ENCODE results near the gene PLPPR2. TPM values are rescaled to one million over a fixed set of nuclear protein-coding genes. Genes with fewer than 3 reads are reported as not detected.
A peak's percentile ranks its signal among the peaks of the same experiment; 100 is the strongest.

PLPPR2 gene
- total RNA-seq, 1 donor, result 14.1 TPM

DNA sequence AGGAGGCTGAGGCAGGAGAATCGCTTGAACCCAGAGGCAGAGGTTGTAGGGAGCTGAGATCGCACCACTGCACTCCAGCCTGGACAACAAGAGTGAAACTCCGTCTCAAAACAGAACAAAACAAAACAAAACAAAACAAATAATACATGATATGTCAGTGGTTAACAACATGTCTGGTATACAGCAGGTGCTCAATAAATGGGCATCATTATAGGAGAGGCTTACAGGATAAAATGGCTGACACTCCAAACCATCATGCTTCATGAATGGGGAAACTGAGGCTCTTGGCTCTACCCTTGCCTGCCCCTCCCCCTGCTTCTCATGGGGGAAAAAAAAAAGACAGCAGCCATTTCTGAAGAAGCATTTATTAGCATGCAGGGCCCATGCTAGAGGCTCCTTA, 12.8 kb upstream of the PLPPR2 start:
- Histone ChIP-seq H3K79me2 (ENCODE audit: insufficient read depth, low read length) (no peaks in the 10 kb centered on the region), H3K4me3 (ENCODE audit: insufficient read depth, low read length) (no peak overlapping the region), H3K36me3 (ENCODE audit: insufficient read depth, low read length) (peaks cover 6% of the 10 kb centered on the region), H3K27me3 (ENCODE audit: insufficient read depth, low read length) (no peaks in the 10 kb centered on the region), H3K4me1 (ENCODE audit: insufficient read depth, low read length) (peaks cover 27% of the 10 kb centered on the region), H4K20me1 (ENCODE audit: insufficient read depth, low read length) (peaks cover 14% of the 10 kb centered on the region), H3K27ac (ENCODE audit: low read depth, low read length) (no peak overlapping the region), H3K4me2 (ENCODE audit: insufficient read depth, low read length) (no peak overlapping the region), H2AFZ (ENCODE audit: low read length) (no peak overlapping the region), H3K9me3 (ENCODE audit: low read depth, low read length) (no peaks in the 10 kb centered on the region)
- peak; percentile 4 for DNase-seq (ENCODE audit: insufficient read length, low spot score, missing footprints)
- TF ChIP-seq, protein P1, sequence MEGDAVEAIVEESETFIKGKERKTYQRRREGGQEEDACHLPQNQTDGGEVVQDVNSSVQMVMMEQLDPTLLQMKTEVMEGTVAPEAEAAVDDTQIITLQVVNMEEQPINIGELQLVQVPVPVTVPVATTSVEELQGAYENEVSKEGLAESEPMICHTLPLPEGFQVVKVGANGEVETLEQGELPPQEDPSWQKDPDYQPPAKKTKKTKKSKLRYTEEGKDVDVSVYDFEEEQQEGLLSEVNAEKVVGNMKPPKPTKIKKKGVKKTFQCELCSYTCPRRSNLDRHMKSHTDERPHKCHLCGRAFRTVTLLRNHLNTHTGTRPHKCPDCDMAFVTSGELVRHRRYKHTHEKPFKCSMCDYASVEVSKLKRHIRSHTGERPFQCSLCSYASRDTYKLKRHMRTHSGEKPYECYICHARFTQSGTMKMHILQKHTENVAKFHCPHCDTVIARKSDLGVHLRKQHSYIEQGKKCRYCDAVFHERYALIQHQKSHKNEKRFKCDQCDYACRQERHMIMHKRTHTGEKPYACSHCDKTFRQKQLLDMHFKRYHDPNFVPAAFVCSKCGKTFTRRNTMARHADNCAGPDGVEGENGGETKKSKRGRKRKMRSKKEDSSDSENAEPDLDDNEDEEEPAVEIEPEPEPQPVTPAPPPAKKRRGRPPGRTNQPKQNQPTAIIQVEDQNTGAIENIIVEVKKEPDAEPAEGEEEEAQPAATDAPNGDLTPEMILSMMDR (IDR thresholded peaks at IDR 0.05; ENCODE audit: extremely low read depth, low read depth, low read length), result no peak

DNA sequence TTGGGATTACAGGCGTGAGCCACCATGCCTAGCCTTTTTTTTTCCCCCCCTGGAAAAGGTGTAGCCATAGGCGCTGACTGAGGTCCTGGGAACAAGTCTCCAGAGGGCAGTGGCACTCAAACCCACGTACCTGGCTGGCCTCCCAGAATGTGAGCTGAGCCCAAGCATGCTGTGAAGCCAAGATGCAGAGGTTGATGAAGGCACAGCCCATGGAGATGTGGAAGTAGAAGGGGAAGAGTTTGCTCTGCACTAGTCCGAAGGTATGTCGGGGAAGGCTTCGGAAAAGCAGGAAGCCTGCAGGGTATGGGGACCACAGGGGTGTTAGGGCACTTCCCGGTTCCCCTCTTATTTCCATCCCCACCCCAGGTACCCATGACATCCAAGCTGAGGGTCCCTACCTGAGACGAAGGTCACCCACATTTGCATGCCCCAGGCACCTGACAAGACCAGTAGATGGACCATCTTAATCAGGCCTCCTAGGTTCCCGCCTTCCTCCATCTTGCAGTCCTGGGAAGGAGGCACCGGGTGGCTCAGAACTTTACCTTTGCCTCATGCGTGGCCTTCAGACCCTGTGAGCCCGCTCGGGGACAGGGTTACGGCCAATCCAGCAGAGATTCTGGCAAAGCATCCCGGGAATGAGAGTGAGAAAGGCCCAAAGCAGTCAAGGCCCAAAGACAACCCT, 10.0 kb upstream of the PLPPR2 start:
- Histone ChIP-seq H3K4me3 (ENCODE audit: insufficient read depth, low read length) (peak overlapping the region; percentile 86), H3K4me1 (ENCODE audit: insufficient read depth, low read length) (peaks cover 21% of the 10 kb centered on the region), H3K27ac (ENCODE audit: low read depth, low read length) (peak overlapping the region; percentile 78), H4K20me1 (ENCODE audit: insufficient read depth, low read length) (peaks cover 14% of the 10 kb centered on the region), H3K4me2 (ENCODE audit: insufficient read depth, low read length) (peak overlapping the region; percentile 90), H3K36me3 (ENCODE audit: insufficient read depth, low read length) (peaks cover 6% of the 10 kb centered on the region), H3K79me2 (ENCODE audit: insufficient read depth, low read length) (no peaks in the 10 kb centered on the region), H3K9me3 (ENCODE audit: low read depth, low read length) (no peaks in the 10 kb centered on the region), H3K27me3 (ENCODE audit: insufficient read depth, low read length) (no peaks in the 10 kb centered on the region), H2AFZ (ENCODE audit: low read length) (no peak overlapping the region)
- peak; percentile 21 for DNase-seq (ENCODE audit: insufficient read length, low spot score, missing footprints)
- TF ChIP-seq, protein P1 (IDR thresholded peaks at IDR 0.05; ENCODE audit: extremely low read depth, low read depth, low read length), result no peak

- TF ChIP-seq, protein P1 (IDR thresholded peaks at IDR 0.05; ENCODE audit: extremely low read depth, low read depth, low read length), result no peak
- Histone ChIP-seq H2AFZ (ENCODE audit: low read length) (peak within 1 kb of the TSS; percentile 91), H3K9me3 (ENCODE audit: low read depth, low read length) (no peaks in the 10 kb centered on the region), H3K36me3 (ENCODE audit: insufficient read depth, low read length) (peaks cover 6% of the 10 kb centered on the region), H3K79me2 (ENCODE audit: insufficient read depth, low read length) (no peaks in the 10 kb centered on the region), H3K27ac (ENCODE audit: low read depth, low read length) (peak within 1 kb of the TSS; percentile 78), H3K27me3 (ENCODE audit: insufficient read depth, low read length) (no peaks in the 10 kb centered on the region), H3K4me3 (ENCODE audit: insufficient read depth, low read length) (peak within 1 kb of the TSS; percentile 86), H3K4me1 (ENCODE audit: insufficient read depth, low read length) (peaks cover 21% of the 10 kb centered on the region), H4K20me1 (ENCODE audit: insufficient read depth, low read length) (peaks cover 14% of the 10 kb centered on the region), H3K4me2 (ENCODE audit: insufficient read depth, low read length) (peak within 1 kb of the TSS; percentile 90)
- peak; percentile 99 for DNase-seq (ENCODE audit: insufficient read length, low spot score, missing footprints)
Observed at GRCh38 chr19:11346104-11346940, 8.9 kb upstream of the PLPPR2 start, which contains the start of the genes CCDC159 and TMEM205. TSS of gene CCDC159 (plus strand) at chr19:11346519. CDS start at chr19:11346607, 88 bp downstream. TSS of gene TMEM205 (minus strand) at chr19:11346268. CDS start at chr19:11345619, 649 bp downstream.
